Common myeloid progenitor, CD34-positive (primary cell): ENCODE data around the gene LTBP1.

Experiments
- CTCF ChIA-PET: fragments of 350-600 bp; sonication (Branson Sonifier 250); formaldehyde crosslinking; loops from one replicate; lab custom pipeline; 2021; ENCODE audit warnings: antibody characterized with exemption; lab: Charles Lee
- POLR2A ChIA-PET: fragments of 350-600 bp; sonication (Branson Sonifier 250); formaldehyde crosslinking; loops from one replicate; lab custom pipeline; 2021; ENCODE audit warnings: antibody characterized with exemption; lab: Charles Lee
- DNase-seq, 3 donors: peaks; one replicate each; pipeline versions ENCODE4 v3.0.0 to v3.0.0-alpha.2; 2013
- H3K27ac ChIP-seq, 2 experiments: 1 replicate in 1 of 2; 2 replicates in 1 of 2; pipeline ENCODE4 v1.7.0; 2013; ENCODE audit warnings: inconsistent platforms in 2 of 2, low read length in 2 of 2, mild to moderate bottlenecking in 2 of 2, low read depth in 1 of 2, moderate library complexity in 1 of 2; ENCODE audit not compliant: severe bottlenecking in 2 of 2, insufficient read depth in 1 of 2, poor library complexity in 1 of 2
- H3K27me3 ChIP-seq, 5 experiments: replicated peaks in 2 of 5; 1 replicate in 3 of 5; 2 replicates in 2 of 5; pipeline versions ENCODE4 v1.6.1 to v1.7.0; 2013; ENCODE audit warnings: low read length in 4 of 5, mild to moderate bottlenecking in 2 of 5, moderate library complexity in 2 of 5, inconsistent platforms in 1 of 5; ENCODE audit not compliant: insufficient read depth in 5 of 5, control insufficient read depth in 4 of 5
- H3K36me3 ChIP-seq, 4 experiments: 1 replicate in 2 of 4; 2 replicates in 2 of 4; pipeline versions ENCODE4 v1.6.1 to v1.7.0; 2013; ENCODE audit warnings: low read length in 3 of 4, control low read depth in 1 of 4, mild to moderate bottlenecking in 1 of 4; ENCODE audit not compliant: control insufficient read depth in 4 of 4, insufficient read depth in 4 of 4
- H3K4me1 ChIP-seq, 4 experiments: 1 replicate in 3 of 4; 2 replicates in 1 of 4; pipeline versions ENCODE4 v1.6.1 to v1.7.1; 2013; ENCODE audit warnings: low read length in 3 of 4, mild to moderate bottlenecking in 3 of 4, control low read depth in 1 of 4, inconsistent platforms in 1 of 4, moderate library complexity in 1 of 4; ENCODE audit not compliant: control insufficient read depth in 4 of 4, insufficient read depth in 4 of 4; ENCODE audit errors: control extremely low read depth in 1 of 4
- H3K4me3 ChIP-seq, 7 experiments: 1 replicate in 4 of 7; 2 replicates in 3 of 7; pipeline versions ENCODE4 v1.5.1 to v1.7.0; 2013; ENCODE audit warnings: mild to moderate bottlenecking in 7 of 7, low read length in 6 of 7, moderate library complexity in 6 of 7, inconsistent platforms in 2 of 7, low read depth in 2 of 7, control low read depth in 1 of 7; ENCODE audit not compliant: insufficient read depth in 4 of 7, control insufficient read depth in 1 of 7; ENCODE audit errors: extremely low read depth in 1 of 7
- H3K9me3 ChIP-seq, 5 experiments: 1 replicate in 4 of 5; 2 replicates in 1 of 5; pipeline versions ENCODE4 v1.6.1 to v1.7.1; 2013; ENCODE audit warnings: low read length in 4 of 5, mild to moderate bottlenecking in 2 of 5, inconsistent platforms in 1 of 5, low read depth in 1 of 5, moderate library complexity in 1 of 5; ENCODE audit not compliant: control insufficient read depth in 4 of 5, insufficient read depth in 2 of 5; ENCODE audit errors: control extremely low read depth in 1 of 5
- WGBS: methylation state at CpG from one replicate; pipeline ENCODE4 v1.1.5; 2013; ENCODE audit not compliant: insufficient coverage; 5-methylcytosine and 5-hydroxymethylcytosine counted together

Gene LTBP1

DNA sequence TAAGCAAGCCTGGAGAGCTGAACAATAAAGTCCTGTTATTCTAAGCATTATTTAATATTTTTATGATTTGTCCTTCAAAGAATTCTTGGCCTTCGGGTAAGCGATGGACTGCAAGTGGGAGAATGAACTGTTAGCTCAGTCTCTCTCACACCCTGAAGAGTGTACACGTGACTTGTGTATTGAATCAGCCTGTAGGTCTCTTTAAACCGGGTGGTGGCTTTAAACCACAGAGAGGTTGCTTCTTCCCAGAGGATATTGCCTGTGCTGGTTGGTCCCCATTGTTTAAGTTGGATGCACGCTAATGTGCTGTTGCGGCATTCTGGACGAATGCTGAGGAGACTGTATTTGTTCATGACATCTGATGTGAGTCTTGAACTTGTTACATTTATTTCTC lies 183.3 kb downstream of the LTBP1 start:
- Histone ChIP-seq H3K9me3 (no peaks in the 10 kb centered on the region), H3K4me3 (no peak overlapping the region), H3K27ac (no peak overlapping the region), H3K36me3 (no peaks in the 10 kb centered on the region), H3K27me3 (peaks cover 0 to 3% (median 0%) of the 10 kb centered on the region in 5 experiments), H3K4me1 (peaks cover 0 to under 1% (median 0%) of the 10 kb centered on the region in 4 experiments)
- WGBS = 96% methylated on average over 6 of the region's 7 CpGs
- no peak for DNase-seq
- CTCF ChIA-PET = no interaction called here
- POLR2A ChIA-PET = no interaction called here

DNA sequence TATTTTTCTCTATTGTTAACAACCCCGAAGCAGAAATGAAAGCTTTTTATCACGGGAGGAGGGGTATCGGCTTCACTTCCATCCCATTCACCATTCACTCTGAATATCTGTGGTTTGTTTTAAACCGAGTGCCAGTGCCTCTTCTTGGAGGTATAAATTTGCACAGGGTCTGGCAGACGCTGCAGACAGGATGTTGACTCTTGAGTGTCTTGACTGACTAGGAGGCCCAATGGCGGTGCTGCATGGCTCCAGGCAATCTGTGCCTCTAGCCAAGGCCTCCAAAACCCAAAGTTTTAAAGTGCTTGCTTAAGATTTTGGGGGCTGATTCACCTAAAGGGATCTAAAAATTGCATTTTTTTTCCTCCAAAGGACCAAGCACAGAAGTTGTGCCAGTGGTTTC lies 183.8 kb downstream of the LTBP1 start:
- no peak for DNase-seq
- Histone ChIP-seq H3K4me1 (peaks cover 0 to 4% (median 0%) of the 10 kb centered on the region in 4 experiments), H3K27ac (no peak overlapping the region), H3K4me3 (no peak overlapping the region), H3K27me3 (peaks cover 0 to 3% (median 0%) of the 10 kb centered on the region in 5 experiments), H3K36me3 (no peaks in the 10 kb centered on the region), H3K9me3 (no peaks in the 10 kb centered on the region)
- ChIA-PET CTCF (no interaction called here), POLR2A (no interaction called here)
- WGBS = no CpG with 5 or more reads among the region's 6 CpGs

DNA sequence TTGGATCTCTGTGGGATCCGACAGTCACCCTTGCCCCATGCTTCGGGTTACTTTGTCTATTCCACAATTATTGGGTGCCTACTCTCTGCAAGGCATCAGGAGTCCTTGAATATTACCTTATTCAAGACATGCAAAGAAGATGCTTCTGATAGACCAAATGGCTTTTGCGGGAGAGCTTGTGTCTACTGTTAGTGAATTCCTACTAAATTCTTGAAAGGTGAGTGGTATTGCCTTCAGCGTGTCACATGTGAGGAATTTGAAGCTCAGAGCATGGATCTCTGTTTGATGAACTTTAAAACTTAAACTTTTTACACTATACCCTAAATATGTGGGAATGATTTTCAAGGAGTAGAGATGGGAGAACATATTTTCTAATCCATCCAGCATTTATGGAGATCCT lies 184.4 kb downstream of the LTBP1 start:
- H3K27ac ChIP-seq = no peak overlapping the region

DNA sequence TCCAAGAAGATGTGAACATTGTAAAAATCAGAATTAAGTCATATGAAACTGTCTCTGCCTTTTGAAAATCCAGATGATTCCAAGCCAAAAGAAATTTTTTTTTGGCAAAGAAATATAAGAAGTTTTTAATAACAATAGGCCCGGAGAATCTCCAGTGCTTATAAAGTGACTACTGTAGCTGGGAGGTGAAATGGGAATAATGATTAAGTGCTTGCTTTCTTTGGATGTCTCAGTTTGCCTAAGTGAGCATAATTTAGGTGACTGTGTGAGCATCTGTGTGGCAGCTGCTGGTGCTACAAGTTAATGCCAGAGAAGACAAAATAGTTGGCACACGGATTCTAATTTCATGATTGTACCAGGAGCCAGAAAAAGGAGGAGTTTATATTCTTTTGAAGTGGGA lies 185.0 kb downstream of the LTBP1 start:
- no peaks in the 10 kb centered on the region for H3K9me3 ChIP-seq
- 78% methylated on average over 1 of the region's 2 CpGs for WGBS
- no peak for DNase-seq
- H3K27ac ChIP-seq = no peak overlapping the region
- no peak overlapping the region for H3K4me3 ChIP-seq
- peaks cover 0 to 4% (median 0%) of the 10 kb centered on the region in 4 experiments for H3K4me1 ChIP-seq
- H3K36me3 ChIP-seq = no peaks in the 10 kb centered on the region
- POLR2A ChIA-PET = no interaction called here
- CTCF ChIA-PET = no interaction called here
- peaks cover 0 to 3% (median 0%) of the 10 kb centered on the region in 5 experiments for H3K27me3 ChIP-seq

More for the DNA sequence above, 184.4 kb downstream of the LTBP1 start:
- Histone ChIP-seq H3K4me1 (peaks cover 0 to 4% (median 0%) of the 10 kb centered on the region in 4 experiments), H3K9me3 (no peaks in the 10 kb centered on the region), H3K4me3 (no peak overlapping the region), H3K36me3 (no peaks in the 10 kb centered on the region), H3K27me3 (peaks cover 0 to 3% (median 0%) of the 10 kb centered on the region in 5 experiments)
- ChIA-PET POLR2A (no interaction called here), CTCF (no interaction called here)
- no peak for DNase-seq
- WGBS = 100% methylated on average over 2 of the region's 4 CpGs

DNA sequence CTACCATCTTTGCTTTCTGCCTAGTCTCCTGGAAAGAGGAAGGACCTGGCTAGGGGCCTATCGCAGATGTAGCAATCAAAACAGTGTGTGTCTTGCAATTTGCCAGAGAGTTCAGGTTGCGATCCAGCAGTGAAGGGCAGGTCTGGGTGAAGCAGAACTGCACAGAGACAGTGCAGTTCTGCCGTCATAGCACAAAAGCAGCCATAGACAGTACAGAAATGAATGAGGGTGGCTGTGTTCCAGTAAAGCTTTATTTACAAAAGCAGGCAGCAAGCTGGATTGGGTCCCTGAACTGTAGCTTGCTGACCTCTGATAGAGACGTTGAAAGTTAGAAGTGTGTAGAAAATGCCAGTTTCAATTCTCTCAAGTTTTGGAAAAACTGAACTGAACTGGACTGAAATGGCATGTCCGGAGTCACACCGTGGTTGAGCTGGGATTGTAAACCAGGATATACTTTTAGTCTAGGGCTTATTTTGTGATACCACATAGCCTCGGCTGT lies 186.8 kb downstream of the LTBP1 start:
- H3K9me3 ChIP-seq = no peaks in the 10 kb centered on the region
- no peak overlapping the region for H3K4me3 ChIP-seq
- ChIA-PET POLR2A (no interaction called here), CTCF (no interaction called here)
- WGBS = 100% methylated on average over 7 of the region's 7 CpGs
- H3K27me3 ChIP-seq = no peaks in the 10 kb centered on the region
- DNase-seq = no peak
- no peaks in the 10 kb centered on the region for H3K36me3 ChIP-seq
- no peak overlapping the region for H3K27ac ChIP-seq
- peaks cover 0 to 4% (median 0%) of the 10 kb centered on the region in 4 experiments for H3K4me1 ChIP-seq

DNA sequence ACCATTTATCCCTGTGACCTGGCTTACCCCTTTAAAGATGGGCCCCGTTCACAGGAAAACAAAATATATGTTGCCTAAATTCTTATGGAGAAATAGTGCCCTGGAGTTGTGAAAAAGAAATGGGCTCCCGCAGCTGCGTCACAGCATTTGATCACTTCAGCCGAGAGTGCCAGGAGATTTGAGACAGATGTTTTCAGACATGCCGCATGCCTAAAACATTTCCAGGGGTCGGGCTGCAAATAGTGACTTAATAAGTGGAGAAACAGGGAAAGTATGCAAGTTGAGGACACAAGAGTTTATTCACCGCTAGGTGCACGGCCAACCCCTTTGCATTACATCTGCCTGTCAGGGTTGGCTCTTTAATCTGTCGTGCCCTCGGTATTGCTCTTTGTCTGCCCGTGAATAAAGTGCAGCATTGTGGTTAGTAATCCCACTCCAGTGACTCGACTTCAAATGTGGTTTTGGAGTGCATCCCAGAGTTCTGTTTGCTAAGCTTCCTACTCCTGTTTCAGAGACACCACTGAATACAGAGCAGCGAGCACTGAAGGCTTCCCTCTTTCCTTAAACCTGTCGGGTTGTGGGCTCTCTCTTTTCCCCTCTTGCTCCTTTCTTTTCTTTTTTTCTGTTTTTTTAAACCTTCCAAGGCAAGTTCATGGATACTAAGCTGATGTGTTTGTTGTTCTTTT lies 187.5 kb downstream of the LTBP1 start:
- DNase-seq = no peak
- no peak overlapping the region for H3K27ac ChIP-seq
- CTCF ChIA-PET = no interaction called here

DNA sequence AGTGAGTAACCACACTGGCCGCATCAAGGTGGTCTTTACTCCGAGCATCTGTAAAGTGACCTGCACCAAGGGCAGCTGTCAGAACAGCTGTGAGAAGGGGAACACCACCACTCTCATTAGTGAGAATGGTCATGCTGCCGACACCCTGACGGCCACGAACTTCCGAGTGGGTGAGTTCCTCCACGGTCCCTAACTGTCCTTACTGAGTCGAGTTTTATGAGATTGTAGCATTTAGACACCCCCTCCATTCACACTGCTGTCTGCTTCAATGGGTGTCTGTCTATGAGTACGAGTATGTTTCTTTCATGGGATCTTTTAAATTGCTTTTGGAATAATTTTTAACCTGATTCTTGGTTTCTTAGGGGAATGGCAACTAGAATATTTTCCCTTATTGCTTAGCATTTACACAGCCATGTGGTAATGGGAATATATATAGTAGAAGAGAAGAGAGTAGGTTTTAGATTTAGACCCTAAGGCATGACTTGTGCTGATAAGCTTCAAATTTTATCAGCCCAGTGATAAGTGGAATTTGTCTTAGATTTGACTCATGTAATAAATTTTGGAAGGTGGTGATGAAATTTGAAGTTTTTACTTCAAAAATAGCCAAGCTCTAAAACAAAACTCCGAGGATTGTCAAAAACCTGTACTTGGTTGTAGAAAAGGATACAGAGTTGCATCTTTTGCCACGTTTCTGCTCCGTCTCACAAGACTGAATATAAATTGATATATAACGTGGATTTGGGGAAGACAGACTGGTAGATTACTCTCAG lies 188.2 kb downstream of the LTBP1 start:
- H3K36me3 ChIP-seq = no peaks in the 10 kb centered on the region
- no peak overlapping the region for H3K4me3 ChIP-seq
- no peak overlapping the region for H3K27ac ChIP-seq
- DNase-seq = no peak
- H3K9me3 ChIP-seq = no peaks in the 10 kb centered on the region
- POLR2A ChIA-PET = no interaction called here
- WGBS = 96% methylated on average over 11 of the region's 13 CpGs
- H3K4me1 ChIP-seq = peaks cover 0 to 4% (median 0%) of the 10 kb centered on the region in 4 experiments
- no peaks in the 10 kb centered on the region for H3K27me3 ChIP-seq
- CTCF ChIA-PET = no interaction called here

More for the DNA sequence above, 187.5 kb downstream of the LTBP1 start:
- no peaks in the 10 kb centered on the region for H3K36me3 ChIP-seq
- H3K4me1 ChIP-seq = peaks cover 0 to 4% (median 0%) of the 10 kb centered on the region in 4 experiments
- no peaks in the 10 kb centered on the region for H3K9me3 ChIP-seq
- POLR2A ChIA-PET = no interaction called here
- no peaks in the 10 kb centered on the region for H3K27me3 ChIP-seq
- no peak overlapping the region for H3K4me3 ChIP-seq
- WGBS = 68% methylated on average over 11 of the region's 14 CpGs
